GM18867 (cell line): ENCODE measurements around the gene USP22.

Experiments
- ATAC-seq: cut with Tn5 transposase; IDR thresholded peaks from one replicate; pipeline ENCODE4 v1.9.1; 2021; ENCODE audit warnings: mild to moderate bottlenecking, moderate library complexity; ENCODE audit not compliant: unreplicated experiment

Gene USP22

GRCh38 chr17:21021208-21021803, 21.5 kb downstream of the USP22 start:
- ATAC-seq, result no peak

DNA sequence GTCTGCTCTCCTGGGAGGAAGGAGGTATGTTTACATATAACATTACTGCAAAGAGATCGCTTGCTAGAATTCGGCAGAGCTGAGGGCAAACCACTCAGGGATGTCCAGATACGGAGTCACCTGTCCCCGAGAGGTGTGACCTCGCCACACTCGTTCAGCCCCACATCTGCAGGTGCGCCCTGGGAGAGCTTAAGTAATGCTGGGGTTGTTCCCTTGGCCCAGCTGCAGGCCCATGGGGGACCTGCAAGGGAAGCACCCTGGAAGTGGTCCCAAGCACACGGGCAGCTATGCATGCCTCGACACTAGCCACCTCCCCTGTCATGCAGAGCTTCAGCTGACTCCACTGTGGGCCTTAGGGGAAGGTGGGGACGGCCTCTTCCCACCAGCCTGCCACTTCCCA, 22.2 kb downstream of the USP22 start:
- ATAC-seq, result no peak

DNA sequence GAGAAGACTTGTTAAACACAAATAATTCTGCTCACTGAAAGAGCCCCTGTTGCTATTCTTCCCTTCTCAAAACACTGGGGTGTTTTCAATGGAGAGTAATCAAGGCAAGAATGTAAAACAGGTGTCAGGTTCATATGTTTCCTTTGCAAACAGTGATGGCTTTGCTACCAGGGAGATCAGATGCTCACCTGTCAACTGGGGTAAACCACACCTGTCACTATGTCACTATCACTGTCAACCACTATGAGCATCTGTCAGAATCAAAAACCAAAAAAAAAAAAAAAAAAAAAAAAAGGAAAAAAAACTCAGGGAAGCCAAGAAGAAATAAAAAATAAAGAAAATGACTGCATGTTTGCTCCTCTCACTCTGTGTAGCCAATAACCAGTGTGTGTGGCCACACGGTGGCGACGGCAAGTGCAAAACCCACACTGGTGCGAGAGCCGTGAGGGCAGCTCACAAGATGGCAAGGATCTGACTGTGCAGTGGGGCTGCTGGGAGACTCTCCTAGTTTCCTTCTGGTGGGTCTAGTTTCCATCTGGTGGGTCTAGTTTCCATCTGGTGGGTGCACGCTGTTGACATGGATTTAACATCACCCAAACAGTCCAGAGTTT, 22.7 kb downstream of the USP22 start:
- no peak for ATAC-seq

- ATAC-seq, result no peak
Measured at GRCh38 chr17:21018894-21019293, 23.9 kb downstream of the USP22 start.

DNA sequence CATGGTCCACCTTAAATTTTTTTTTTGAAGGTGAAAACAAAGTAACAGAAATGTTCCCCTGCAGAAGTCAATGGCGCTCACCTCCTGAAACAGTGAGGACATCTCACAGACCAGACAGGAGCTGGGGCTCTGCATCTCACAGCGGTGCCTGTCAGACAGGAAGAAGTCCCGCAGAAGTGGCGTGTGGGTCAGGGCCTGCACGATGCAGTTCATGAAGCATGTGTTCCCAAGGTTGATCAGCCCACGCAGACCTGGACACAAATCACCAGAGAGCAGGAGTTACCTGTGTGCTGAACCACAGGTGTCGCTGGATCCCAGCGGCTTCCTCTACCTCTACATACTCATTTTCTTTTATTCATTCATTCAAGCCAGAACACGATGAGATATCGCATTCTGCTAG, 24.9 kb downstream of the USP22 start:
- ATAC-seq, result no peak

DNA sequence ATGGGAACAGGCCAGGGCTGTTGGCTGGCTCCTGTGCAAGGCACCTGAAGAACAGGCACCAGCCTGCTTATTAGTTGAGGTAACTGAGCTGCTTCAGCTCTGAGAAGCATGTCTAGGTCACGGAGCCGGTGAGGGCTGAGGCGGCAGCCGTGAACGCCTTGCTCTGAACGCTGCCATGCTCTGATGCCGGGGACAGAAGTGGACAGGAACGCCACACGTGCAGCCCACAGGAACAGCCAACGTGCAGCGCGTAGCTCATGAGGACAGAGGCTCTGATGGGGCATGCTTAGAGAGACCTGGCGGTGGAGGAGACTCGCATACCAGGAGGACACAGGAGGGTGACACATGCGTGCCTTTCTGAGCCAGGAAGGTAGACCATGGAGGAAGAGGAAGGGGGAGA, 25.6 kb downstream of the USP22 start:
- no peak for ATAC-seq

DNA sequence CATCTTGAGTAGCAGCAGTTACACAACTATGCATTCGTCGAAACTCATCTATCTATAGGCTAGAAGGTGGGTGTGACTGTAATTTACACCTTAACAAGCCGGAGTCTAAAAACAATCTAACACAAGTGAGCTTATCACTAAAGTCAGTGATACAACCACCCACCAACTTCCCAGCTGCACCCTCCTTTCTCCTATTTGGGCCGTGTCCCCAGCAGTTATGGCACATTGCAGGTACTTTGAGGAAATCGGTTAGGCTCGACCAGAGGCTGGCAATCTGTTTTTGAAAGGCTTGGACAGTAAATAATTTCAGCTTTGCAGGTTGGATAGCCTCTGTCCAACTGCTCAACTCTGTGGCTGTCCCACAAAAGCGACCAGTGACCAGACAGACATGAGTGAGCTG, 26.0 kb downstream of the USP22 start:
- no peak for ATAC-seq

DNA sequence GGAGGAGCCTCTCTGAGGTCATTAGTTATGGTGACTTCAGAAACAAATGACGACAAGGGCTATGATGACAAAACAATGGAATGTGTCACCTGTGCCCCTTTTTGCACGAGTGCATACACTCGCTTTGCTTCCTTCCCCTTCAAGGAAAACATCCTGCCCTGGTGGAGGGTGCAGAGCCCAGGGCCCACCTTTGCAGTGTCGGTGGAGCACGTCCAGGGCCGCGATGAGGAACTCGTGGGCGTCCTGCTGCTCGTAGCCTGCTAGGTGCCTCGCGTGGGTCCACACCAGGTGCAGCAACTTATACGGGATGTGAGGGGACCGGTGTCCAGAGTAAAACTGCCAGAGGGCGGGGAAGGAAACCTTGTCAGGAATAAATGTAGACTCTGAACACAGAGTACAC, 27.2 kb downstream of the USP22 start:
- no peak for ATAC-seq

GRCh38 chr17:21014498-21014897, 28.3 kb downstream of the USP22 start:
- ATAC-seq, result no peak

DNA sequence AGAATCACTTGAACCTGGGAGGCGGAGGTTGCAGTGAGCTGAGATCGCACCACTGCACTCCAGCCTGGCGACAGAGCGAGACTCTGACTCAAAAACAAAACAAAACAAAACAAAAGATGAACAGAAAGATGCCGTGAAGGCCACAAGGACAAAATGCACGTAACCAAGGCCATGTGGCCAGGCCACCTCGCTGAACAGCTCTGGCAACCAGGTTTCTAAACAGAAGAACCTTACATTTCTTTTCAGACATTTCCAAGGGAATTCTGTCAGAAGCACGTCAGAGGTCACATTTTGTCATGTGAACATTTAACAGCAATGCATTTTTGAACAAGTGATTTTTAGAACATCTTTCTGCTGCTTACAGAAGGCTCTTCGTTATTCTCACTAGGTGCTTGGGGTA, 28.8 kb downstream of the USP22 start:
- ATAC-seq, result no peak

GRCh38 chr17:21012736-21013135, 30.1 kb downstream of the USP22 start:
- no peak for ATAC-seq

DNA sequence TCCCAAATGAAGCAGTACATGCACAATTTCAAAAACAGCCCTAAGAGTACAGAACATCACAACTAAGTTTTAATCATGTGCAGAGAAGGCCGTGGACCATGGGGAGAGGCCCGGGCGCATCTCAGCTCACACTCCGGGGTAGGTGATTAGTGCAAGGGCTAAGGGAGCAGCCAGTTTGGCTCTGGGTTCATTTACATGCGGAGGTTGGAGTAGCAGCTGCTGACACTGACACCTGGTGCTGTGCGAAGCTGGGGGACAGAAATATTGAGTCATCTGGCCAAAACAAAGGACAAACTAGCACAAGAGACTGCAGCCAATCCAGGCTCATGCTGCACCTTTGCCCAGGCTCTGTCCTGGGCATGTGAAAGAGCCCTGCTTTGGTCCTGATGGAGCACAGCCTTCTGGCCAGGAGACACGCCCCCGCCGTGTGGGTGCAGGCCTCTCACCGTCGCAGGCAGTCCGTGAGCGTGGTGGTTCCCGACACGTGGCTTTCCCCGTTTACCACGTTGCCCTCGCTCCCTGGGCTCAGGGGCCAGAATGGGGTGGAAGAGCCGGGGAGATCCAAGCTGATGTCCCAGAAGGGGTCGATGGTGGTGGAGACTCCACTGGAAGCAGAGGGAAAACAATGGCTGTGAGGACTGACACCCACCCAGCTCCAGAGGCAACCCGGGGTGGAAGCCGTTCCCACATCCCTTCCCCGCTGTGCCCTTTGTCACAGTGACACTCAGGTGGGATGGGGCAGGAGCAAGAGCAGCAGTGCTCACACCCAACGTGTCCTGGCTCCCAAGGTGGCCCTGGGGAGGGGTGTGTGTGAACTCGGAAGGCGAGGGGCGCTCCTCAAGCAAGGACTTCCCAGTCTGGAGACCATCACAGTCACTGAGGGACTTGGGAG, 31.9 kb downstream of the USP22 start:
- no peak for ATAC-seq

DNA sequence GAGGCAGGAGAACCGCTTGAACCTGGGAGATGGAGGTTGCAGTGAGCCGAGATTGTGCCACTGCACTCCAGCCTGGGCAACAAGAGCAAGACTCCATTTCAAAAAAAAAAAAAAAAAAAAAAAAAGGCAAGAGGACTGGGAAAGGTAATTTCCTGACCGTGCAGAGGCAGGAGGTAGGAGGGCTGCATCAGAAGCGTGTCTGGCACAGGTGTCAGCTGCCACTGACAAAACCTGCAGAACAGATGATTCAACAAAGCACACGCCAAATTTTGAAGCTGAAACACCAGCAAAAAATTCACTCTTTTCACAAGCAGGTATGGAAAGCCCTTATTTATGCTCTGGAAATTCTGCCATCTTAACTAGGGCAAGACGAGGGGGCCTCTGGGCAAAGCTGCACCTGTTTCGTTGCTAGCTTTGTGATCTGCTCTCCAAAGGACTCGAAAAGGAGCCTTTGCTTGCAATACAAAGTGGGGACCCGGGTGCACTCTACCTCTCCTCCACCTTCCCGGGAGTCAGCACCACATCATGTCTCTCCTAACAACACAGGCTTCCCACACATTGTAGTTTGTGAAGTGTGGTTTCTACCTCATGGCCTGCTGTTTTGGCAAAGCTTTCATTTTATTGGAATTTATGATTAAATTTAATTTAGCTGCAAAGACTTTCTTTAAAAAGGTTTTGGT, 33.7 kb downstream of the USP22 start:
- no peak for ATAC-seq

DNA sequence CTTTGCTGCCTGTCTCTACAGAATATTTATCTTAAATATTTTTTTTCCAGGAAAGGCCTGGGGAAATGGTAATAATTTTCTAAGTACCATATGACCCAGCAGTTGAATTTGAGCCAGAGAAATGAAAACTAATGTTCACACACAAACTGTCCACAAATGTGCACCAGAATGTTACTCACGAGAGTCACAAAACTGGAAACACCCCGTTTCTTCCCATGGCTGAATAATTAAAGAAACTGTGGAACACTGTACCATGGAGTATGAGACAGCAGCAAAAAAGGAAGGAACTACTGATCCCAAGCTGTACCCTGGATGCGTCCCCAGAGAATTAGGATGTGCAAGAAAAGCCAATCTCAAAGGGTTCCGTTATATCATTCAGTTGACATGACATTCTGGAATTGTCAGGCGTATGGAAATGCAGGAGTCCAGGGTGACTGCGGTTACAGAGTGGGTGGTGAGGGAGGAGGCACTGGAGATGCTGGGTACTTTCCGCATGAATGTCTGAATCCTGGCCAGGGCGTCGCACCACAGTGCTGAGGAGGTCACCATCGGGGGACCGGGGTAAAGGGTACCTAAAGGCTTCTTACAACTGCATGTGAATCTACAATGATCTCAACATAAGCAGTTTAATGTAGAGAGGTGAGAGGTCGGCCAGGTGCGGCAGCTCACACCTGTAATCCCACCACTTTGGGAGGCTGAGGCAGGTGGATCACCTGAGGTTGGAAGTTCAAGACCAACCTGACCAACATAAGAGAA, 34.5 kb downstream of the USP22 start:
- ATAC-seq, result no peak

DNA sequence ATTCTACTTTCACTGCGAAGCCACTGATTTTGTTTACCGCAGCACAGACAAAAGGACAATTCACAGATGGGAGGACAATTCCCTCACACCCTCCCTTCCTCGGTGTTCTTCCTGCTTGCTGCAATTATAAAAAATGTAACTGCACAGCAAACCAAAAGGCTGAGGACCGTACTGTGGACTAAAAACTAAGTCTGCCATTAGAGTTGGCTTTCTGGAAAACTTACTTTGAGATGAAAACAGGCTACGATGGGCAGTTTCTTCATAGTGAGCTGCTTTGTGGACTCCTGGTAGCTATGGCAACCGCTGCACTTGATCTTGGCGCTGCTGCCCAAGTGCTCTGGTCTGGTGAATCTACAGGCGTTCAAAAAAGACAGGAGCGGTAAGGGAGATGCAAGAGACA, 35.2 kb downstream of the USP22 start:
- ATAC-seq, result no peak

DNA sequence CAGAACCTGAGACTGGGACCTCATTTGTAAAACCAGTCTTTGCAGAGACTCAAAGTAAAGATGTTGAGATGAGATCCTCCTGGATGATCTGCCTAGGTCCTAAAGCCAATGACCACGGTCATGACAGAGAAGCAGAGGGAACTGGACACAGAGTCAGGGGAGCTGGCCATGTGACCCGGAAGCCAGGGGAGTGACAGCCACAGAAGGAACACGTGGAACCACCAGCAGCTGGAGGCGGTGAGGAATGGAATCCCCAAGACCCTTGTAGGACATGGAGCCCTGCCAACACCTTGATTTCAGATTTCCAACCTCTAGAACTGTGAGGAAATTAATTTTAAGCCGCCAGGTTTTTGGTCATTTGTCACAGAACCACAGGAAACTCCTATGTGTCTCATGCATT, 37.0 kb downstream of the USP22 start:
- no peak for ATAC-seq

GRCh38 chr17:21005367-21005766, 37.4 kb downstream of the USP22 start:
- no peak for ATAC-seq

DNA sequence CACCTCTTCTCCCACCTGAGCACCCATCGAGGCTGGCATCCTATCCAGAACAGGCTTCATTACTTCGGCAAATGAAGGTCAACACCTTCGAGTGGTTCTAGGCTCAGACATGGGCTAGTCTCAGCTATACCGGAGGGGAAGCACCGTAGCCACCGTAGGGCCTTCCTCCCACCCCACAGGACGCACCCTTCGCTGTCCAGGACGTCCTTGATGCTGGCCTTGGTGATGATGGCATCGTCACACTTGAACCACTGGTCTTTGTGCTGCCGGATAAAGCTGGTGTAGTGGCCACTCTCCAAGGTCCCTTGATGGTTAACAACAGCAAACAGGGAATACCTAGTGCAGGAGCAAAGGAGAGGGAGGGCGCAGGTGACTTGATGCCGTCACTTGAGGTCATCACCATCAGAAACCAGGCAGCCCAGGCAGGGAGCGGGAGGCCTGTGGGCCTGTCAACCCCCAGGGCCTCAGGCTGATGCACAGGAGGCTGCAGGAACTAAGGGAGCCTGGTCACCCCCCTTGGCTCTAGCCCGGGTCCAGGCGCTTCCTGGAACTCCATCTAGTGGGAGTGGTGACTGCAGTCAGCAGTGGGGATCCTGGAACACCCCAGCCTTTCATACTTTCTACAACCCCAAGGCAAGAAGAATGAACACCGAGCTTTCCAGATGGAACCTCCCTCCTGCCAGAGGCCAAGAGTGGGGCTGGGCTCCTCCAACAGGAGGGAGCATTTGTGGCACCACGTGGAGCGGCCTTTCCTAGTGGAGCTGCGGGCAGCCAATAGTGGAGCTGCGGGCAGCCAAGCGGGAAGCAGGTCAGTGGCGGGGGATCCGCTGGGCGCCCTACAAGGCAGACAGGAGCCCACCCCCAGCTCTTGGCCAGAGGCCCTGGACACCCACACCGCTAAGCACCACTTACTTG, 38.5 kb downstream of the USP22 start:
- no peak for ATAC-seq

DNA sequence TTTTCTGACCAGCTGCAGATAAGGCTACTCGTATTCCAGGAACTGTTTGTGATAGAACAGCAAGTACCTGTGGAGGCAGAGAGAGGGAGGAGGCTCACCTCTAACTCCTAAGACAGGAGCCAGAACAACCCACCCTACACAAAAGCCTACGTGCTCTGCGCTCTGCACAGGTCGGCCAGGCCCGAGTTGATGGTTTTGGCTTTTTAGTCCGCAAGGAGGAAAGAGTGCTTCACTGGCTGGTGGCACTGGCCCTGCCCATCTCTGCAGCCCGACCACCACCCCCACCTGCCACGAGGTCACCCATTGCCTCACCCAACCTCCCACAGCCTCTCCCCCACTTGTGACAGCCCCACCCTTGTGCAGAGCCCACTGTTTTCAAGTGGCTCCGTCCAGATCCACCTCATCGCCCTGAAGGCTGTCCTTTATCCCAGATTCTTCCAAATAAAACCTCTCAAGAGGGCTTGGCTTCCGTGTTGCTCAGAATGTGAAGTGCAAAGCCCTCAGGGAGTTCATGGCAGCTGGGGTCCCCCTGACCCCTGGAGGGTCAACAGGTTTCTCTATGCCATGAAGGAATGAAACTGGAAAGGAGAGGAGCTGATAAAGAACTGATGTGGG, 39.7 kb downstream of the USP22 start:
- no peak for ATAC-seq
